CD4-positive, alpha-beta T cell treated with Interleukin-4 for 1 hour (primary cell): ENCODE results near the gene NSL1.
A peak's percentile ranks its signal among the peaks of the same experiment; 100 is the strongest.

Experiments used
- DNase-seq, 2 donors: peaks; one replicate each; pipeline ENCODE4 v3.0.0-alpha.2; 2020 to 2022

The NSL1 gene

GRCh38 chr1:212701910-212702309 is 89.7 kb downstream of the NSL1 start:
- no peak for DNase-seq

GRCh38 chr1:212700892-212701819 is 90.4 kb downstream of the NSL1 start:
- peak in 1 of 2 donors; percentile 22 for DNase-seq

- peak; percentile 28 to 63 for DNase-seq
Observed at GRCh38 chr1:212700223-212700891, 91.2 kb downstream of the NSL1 start.

GRCh38 chr1:212699625-212700222 is 91.9 kb downstream of the NSL1 start, which contains the start of gene BATF3:
BATF3 (minus strand) TSS chr1:212699840; CDS start chr1:212699762, 78 bp downstream.
- DNase-seq: peak in 1 of 2 donors; percentile 44

GRCh38 chr1:212699104-212699624 is 92.4 kb downstream of the NSL1 start:
- peak; percentile 37 to 45 for DNase-seq

GRCh38 chr1:212698467-212699103 is 93.0 kb downstream of the NSL1 start:
- no peak for DNase-seq

- DNase-seq: no peak
Observed at GRCh38 chr1:212696721-212697331, 94.8 kb downstream of the NSL1 start.

GRCh38 chr1:212692774-212693644 is 98.6 kb downstream of the NSL1 start:
- no peak for DNase-seq

GRCh38 chr1:212691561-212692071 is 100.0 kb downstream of the NSL1 start:
- no peak for DNase-seq

- DNase-seq: no peak
Observed at GRCh38 chr1:212690816-212691403, 100.7 kb downstream of the NSL1 start.

GRCh38 chr1:212689758-212690529 is 101.6 kb downstream of the NSL1 start:
- DNase-seq: no peak

GRCh38 chr1:212689196-212689725 is 102.3 kb downstream of the NSL1 start:
- no peak for DNase-seq

- no peak for DNase-seq
Observed at GRCh38 chr1:212688341-212689047, 103.1 kb downstream of the NSL1 start.

GRCh38 chr1:212687811-212688210 is 103.8 kb downstream of the NSL1 start:
- no peak for DNase-seq

- no peak for DNase-seq
Observed at GRCh38 chr1:212686591-212686990, 105.0 kb downstream of the NSL1 start.

- no peak for DNase-seq
Observed at GRCh38 chr1:212686069-212686468, 105.5 kb downstream of the NSL1 start.

GRCh38 chr1:212685429-212685828 is 106.1 kb downstream of the NSL1 start:
- no peak for DNase-seq

GRCh38 chr1:212684521-212685090 is 107.0 kb downstream of the NSL1 start:
- DNase-seq: no peak
